Measurements from ENCODE around the gene ZNRD2. TPM values are rescaled to one million over a fixed set of nuclear protein-coding genes. Genes with fewer than 3 reads are reported as not detected.

ZNRD2 gene
- polyA plus RNA-seq, 1 experiment, result 73.3 TPM

DNA sequence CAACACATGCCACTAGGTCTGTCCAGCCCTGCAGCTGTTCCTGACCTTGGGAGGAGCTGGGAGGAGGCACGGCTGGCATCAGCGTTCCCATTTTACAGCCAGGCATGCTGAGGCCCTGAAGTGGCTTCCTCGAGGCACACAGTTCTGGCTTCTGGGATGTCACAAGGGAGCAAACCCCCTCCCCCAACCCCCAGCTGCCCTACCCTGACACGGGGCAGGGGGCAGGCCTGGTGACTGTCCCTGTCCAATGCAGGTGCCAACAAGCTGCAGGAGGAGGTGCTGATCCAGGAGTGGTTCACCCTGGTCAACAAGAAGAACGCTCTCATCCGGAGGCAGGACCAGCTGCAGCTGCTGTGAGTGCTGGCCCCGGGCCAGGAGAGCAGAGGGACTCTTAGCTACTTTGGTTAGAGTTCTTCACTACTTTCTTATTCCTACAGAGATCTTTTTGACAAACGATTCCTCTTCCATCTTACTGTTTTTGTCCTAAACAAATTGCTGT is 20.0 kb downstream of the ZNRD2 start:
- ChIA-PET CTCF (interaction anchor here (0.7 to 11.8 kb wide), 8 partner anchors 13 to 49 kb away, joined by 3 to 134 read pairs (median 5); partner anchors contain the start of genes EHBP1L1, FAM89B, MAP3K11 and ZNRD2), POLR2A (no interaction called here)
- Histone ChIP-seq H3K27me3 (ENCODE audit: control insufficient read depth, insufficient read depth, low read length) (no peaks in the 10 kb centered on the region), H3K4me3 (ENCODE audit: low read depth, low read length) (no peak overlapping the region), H3K36me3 (ENCODE audit: control insufficient read depth, insufficient read depth, low read length) (peaks cover 20% of the 10 kb centered on the region)
- TF ChIP-seq, protein P1, sequence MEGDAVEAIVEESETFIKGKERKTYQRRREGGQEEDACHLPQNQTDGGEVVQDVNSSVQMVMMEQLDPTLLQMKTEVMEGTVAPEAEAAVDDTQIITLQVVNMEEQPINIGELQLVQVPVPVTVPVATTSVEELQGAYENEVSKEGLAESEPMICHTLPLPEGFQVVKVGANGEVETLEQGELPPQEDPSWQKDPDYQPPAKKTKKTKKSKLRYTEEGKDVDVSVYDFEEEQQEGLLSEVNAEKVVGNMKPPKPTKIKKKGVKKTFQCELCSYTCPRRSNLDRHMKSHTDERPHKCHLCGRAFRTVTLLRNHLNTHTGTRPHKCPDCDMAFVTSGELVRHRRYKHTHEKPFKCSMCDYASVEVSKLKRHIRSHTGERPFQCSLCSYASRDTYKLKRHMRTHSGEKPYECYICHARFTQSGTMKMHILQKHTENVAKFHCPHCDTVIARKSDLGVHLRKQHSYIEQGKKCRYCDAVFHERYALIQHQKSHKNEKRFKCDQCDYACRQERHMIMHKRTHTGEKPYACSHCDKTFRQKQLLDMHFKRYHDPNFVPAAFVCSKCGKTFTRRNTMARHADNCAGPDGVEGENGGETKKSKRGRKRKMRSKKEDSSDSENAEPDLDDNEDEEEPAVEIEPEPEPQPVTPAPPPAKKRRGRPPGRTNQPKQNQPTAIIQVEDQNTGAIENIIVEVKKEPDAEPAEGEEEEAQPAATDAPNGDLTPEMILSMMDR (IDR thresholded peaks at IDR 0.05; ENCODE audit: insufficient read depth, low read depth, low read length), result no peak
- no peak for DNase-seq (ENCODE audit: low read depth)

DNA sequence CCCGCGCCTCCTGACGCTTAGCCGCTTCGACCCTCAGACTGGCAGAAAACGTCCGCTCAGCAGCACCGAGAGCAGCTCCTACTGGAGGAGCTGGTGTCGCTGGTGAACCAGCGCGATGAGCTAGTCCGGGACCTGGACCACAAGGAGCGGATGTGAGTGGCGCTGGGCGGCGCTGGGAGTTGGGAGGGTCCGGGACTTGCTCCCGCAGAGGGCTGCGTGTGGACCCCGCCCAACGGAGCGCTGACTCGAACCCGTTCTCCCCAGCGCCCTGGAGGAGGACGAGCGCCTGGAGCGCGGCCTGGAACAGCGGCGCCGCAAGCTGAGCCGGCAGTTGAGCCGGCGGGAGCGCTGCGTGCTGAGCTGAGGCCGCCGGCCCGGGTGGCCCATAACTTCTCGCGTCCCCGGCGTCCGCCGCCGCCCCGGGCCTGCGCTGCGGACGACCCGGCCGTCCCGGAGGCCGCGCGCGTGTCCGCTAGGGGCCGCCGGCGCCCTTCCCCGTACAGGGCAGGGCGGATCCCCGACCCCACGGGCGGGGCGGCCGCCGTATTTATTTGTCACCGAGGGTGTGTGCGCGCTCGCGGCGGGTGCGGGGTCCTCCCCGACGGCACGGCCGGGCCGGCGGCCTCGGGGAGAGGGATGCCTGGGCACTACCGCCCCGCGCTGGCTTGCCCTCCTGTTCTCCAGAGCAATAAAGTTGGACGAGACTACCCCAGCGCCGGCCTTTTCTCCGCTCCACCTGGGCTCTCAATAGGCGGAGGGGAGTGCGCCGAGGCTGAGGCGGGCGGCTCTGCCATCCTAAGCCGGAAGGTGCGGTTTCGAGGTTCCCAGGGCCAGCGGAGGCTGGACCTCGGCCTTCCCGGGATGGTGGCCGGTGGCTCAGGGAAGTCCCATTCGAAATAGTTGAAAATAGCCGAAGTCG is 21.9 kb downstream of the ZNRD2 start:
- Histone ChIP-seq H3K4me3 (ENCODE audit: low read depth, low read length) (no peak overlapping the region), H3K36me3 (ENCODE audit: control insufficient read depth, insufficient read depth, low read length) (peaks cover 18% of the 10 kb centered on the region), H3K27me3 (ENCODE audit: control insufficient read depth, insufficient read depth, low read length) (no peaks in the 10 kb centered on the region)
- DNase-seq (ENCODE audit: low read depth), result no peak
- ChIA-PET POLR2A (interaction anchor here (0.6 kb wide), 1 partner anchor 213 kb away, joined by 3 read pairs; no protein-coding TSS in a partner anchor), CTCF (interaction anchor here (0.7 to 11.8 kb wide), 13 partner anchors 8 to 56 kb away, joined by 3 to 134 read pairs (median 6); partner anchors contain the start of genes EHBP1L1, FAM89B, MAP3K11 and ZNRD2)
- TF ChIP-seq, protein P1 (IDR thresholded peaks at IDR 0.05; ENCODE audit: insufficient read depth, low read depth, low read length), result no peak

DNA sequence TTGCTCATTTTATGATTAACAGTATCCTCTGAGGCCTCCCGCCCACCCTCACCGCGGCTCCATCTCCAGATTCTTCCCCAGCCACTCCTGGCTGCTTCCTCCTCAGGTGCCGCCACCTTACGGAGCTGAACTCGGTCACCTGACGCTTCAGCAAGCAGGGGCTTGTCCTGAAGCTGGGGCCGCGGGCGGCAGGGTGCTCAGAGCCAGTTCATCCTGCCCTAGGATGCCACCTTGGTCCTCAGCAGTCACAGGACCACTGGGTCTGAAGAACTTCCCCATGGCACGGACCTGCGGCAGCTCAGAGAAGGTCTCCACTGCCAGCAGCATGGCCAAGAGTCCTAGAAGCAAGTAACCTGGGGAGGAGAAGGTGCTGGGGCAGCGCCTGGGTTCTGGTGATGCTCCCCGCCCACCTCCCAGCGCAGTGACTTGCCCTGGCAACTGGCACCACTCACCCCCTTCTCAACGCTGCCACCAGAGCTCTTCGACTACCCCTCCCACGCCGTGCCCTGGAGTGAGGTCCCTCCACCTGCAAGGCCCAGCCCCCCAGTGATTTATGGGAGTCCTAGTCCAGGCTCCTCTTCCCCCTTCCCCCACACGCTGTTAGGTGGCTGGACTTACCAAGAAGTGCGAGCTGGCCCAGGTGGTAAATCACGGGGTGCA is 22.7 kb downstream of the ZNRD2 start:
- TF ChIP-seq, protein P1 (IDR thresholded peaks at IDR 0.05; ENCODE audit: insufficient read depth, low read depth, low read length), result no peak
- ChIA-PET POLR2A (no interaction called here), CTCF (interaction anchor here (0.8 to 11.8 kb wide), 19 partner anchors 7 to 226 kb away, joined by 3 to 134 read pairs (median 4); partner anchors contain the start of genes EHBP1L1, FAM89B, MAP3K11 and ZNRD2)
- peaks cover 21% of the 10 kb centered on the region for H3K36me3 ChIP-seq (ENCODE audit: control insufficient read depth, insufficient read depth, low read length)
- DNase-seq (ENCODE audit: low read depth), result no peak
- H3K27me3 ChIP-seq (ENCODE audit: control insufficient read depth, insufficient read depth, low read length), result no peaks in the 10 kb centered on the region
- no peak overlapping the region for H3K4me3 ChIP-seq (ENCODE audit: low read depth, low read length)

DNA sequence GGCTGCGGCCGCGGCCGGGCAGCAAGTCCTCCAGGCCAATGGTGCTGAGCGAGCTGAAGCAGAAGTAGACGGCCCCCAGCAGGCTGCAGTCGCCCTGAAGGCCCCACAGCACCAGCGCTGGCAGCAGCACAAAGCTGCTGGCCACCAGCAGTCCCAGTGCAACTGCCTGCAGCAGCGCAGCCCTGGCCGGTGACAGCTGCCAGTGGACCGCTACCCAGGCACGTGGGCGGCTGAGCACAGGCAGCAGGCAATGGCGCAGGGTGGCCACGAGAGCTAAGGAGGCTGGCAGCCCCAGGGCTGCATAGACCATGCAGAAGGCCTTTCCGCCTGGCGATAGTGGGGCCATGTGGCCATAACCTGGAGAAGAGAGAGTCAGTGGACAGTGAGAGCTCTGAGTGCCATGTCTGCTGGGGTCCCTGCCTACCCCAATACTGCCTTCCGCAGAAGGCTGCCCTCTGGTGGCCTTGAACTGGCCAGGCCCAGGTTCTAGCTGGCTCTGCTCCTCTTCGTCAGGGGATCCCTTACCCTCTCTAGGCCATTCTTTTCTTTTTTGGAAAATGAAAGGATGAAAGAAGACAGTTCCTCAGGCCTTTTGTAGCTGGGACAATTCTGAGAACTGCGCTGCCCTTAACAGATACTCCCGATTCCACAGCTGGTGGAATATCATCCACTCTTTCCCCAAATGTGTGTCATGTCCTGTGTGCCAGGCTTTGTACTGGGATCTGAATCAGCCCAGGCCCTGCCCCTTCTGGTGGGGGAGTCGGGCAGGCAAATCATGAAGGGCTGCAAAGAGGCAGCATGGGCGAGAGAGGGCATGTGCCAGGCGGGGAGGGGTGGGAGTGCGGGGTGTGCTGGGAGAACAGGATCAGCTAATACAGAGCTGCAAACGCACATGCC is 23.5 kb downstream of the ZNRD2 start:
- no peak for DNase-seq (ENCODE audit: low read depth)
- CTCF ChIA-PET, result interaction anchor here (0.8 to 11.8 kb wide), 22 partner anchors 8 to 227 kb away, joined by 3 to 134 read pairs (median 4); partner anchors contain the start of genes EHBP1L1, FAM89B, MAP3K11 and PCNX3
- H3K27me3 ChIP-seq (ENCODE audit: control insufficient read depth, insufficient read depth, low read length), result no peaks in the 10 kb centered on the region
- no peak overlapping the region for H3K4me3 ChIP-seq (ENCODE audit: low read depth, low read length)
- TF ChIP-seq, protein P1 (IDR thresholded peaks at IDR 0.05; ENCODE audit: insufficient read depth, low read depth, low read length), result peak; percentile 78
- peaks cover 24% of the 10 kb centered on the region for H3K36me3 ChIP-seq (ENCODE audit: control insufficient read depth, insufficient read depth, low read length)
- POLR2A ChIA-PET, result no interaction called here

All from BJ (cell line).